Vagina (tissue), 2 donors: ENCODE data around the gene ZMYND11.

Experiments used
- POLR2A ChIP-seq, 2 donors: fragments of 450-650 bp; IDR thresholded peaks; one replicate each; pipeline ENCODE4 v1.6.1; 2017; ENCODE audit warnings: antibody characterized with exemption in 2 of 2, mild to moderate bottlenecking in 2 of 2, moderate library complexity in 2 of 2
- POLR2AphosphoS5 ChIP-seq, 2 donors: sonication (generic); formaldehyde crosslinking; IDR thresholded peaks; one replicate each; pipeline ENCODE4 v1.9.0; 2017; ENCODE audit warnings: antibody characterized with exemption in 2 of 2, mild to moderate bottlenecking in 2 of 2, low read depth in 1 of 2; ENCODE audit not compliant: insufficient read depth in 1 of 2
- TF ChIP-seq, protein P1 (sequence below), 3 experiments: fragments of 450-650 bp in 2 of 3; fragments of 200-600 bp in 1 of 3; sonication (generic) in 1 of 3; IDR thresholded peaks; one replicate each; pipeline ENCODE4 v1.5.1; 2017 to 2019; ENCODE audit warnings: antibody characterized with exemption in 3 of 3, mild to moderate bottlenecking in 2 of 3, moderate library complexity in 2 of 3

- TF ChIP-seq, protein P1, sequence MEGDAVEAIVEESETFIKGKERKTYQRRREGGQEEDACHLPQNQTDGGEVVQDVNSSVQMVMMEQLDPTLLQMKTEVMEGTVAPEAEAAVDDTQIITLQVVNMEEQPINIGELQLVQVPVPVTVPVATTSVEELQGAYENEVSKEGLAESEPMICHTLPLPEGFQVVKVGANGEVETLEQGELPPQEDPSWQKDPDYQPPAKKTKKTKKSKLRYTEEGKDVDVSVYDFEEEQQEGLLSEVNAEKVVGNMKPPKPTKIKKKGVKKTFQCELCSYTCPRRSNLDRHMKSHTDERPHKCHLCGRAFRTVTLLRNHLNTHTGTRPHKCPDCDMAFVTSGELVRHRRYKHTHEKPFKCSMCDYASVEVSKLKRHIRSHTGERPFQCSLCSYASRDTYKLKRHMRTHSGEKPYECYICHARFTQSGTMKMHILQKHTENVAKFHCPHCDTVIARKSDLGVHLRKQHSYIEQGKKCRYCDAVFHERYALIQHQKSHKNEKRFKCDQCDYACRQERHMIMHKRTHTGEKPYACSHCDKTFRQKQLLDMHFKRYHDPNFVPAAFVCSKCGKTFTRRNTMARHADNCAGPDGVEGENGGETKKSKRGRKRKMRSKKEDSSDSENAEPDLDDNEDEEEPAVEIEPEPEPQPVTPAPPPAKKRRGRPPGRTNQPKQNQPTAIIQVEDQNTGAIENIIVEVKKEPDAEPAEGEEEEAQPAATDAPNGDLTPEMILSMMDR (IDR thresholded peaks at IDR 0.05): no peak
- TF ChIP-seq POLR2AphosphoS5 (IDR thresholded peaks at IDR 0.05; ENCODE audit: insufficient read depth in 1 of 2, low read depth in 1 of 2) (no peak), POLR2A (IDR thresholded peaks at IDR 0.05) (no peak)
These were observed 99.6 kb downstream of the ZMYND11 start for GRCh38 chr10:234708-235406.
